Colonic mucosa (tissue), 4 donors: ENCODE results near the gene CACNG5. TPM values are rescaled to one million over a fixed set of nuclear protein-coding genes. Genes with fewer than 3 reads are reported as not detected.
A peak's percentile ranks its signal among the peaks of the same experiment; 100 is the strongest.

Source experiments
- DNase-seq: peaks from one replicate; pipeline ENCODE4 v3.0.0-alpha.2; 2020
- H3K27ac ChIP-seq: fragments of 200-600 bp; one replicate; pipeline ENCODE4 v1.8.0; 2021
- H3K27me3 ChIP-seq: fragments of 200-600 bp; one replicate; pipeline ENCODE4 v1.8.0; 2021
- H3K36me3 ChIP-seq: fragments of 200-600 bp; one replicate; pipeline ENCODE4 v1.8.0; 2021
- H3K4me1 ChIP-seq: fragments of 200-600 bp; one replicate; pipeline ENCODE4 v1.8.0; 2021; ENCODE audit warnings: mild to moderate bottlenecking
- H3K4me3 ChIP-seq: fragments of 200-600 bp; one replicate; pipeline ENCODE4 v1.8.0; 2021
- H3K9ac ChIP-seq, 2 donors: one replicate each; pipeline ENCODE4 v1.7.0; 2013; ENCODE audit warnings: control low read depth in 2 of 2, low read depth in 2 of 2, low read length in 2 of 2
- H3K9me3 ChIP-seq: fragments of 200-600 bp; one replicate; pipeline ENCODE4 v1.8.0; 2021
- intact Hi-C: fragments of 100-400 bp; cut with DNase I; formaldehyde crosslinking; loops from one replicate; pipeline ENCODE4 v1.14.1; 2022
- total RNA-seq, 2 donors: library from RNA; stranded (reverse); fragmentation: NEBNext Ultra II Directional in 1 of 2; extraction: Animal tissue kit (Norgen Biotek cat#: 25700) in 1 of 2; gene quantifications; one replicate each; pipeline ENCODE4 v1.2.1, GENCODE V29; 2021
- TF ChIP-seq, protein P1 (sequence below): fragments of 200-600 bp; IDR thresholded peaks from one replicate; pipeline ENCODE4 v1.8.0; 2022; ENCODE audit warnings: antibody characterized with exemption, mild to moderate bottlenecking
- donor health status: healthy.
- donor health status: DM: no; HTN: no; CAD: no.
- donor health status: DM: no; HTN: no; CAD: no.

The CACNG5 gene
- total RNA-seq, 2 donors from 2014 or later = 0.19 TPM; not detected in 1

- Histone ChIP-seq H3K4me3 (no peak overlapping the region), H3K4me1 (no peaks in the 10 kb centered on the region), H3K36me3 (no peaks in the 10 kb centered on the region), H3K9me3 (no peaks in the 10 kb centered on the region), H3K9ac (no peak overlapping the region), H3K27me3 (no peaks in the 10 kb centered on the region), H3K27ac (no peak overlapping the region)
- intact Hi-C loops = no loop called here
- DNase-seq = no peak
- TF ChIP-seq, protein P1, sequence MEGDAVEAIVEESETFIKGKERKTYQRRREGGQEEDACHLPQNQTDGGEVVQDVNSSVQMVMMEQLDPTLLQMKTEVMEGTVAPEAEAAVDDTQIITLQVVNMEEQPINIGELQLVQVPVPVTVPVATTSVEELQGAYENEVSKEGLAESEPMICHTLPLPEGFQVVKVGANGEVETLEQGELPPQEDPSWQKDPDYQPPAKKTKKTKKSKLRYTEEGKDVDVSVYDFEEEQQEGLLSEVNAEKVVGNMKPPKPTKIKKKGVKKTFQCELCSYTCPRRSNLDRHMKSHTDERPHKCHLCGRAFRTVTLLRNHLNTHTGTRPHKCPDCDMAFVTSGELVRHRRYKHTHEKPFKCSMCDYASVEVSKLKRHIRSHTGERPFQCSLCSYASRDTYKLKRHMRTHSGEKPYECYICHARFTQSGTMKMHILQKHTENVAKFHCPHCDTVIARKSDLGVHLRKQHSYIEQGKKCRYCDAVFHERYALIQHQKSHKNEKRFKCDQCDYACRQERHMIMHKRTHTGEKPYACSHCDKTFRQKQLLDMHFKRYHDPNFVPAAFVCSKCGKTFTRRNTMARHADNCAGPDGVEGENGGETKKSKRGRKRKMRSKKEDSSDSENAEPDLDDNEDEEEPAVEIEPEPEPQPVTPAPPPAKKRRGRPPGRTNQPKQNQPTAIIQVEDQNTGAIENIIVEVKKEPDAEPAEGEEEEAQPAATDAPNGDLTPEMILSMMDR = no peak
These were observed 13.6 kb downstream of the CACNG5 start for GRCh38 chr17:66848496-66848895.

GRCh38 chr17:66849032-66849655 is 14.2 kb downstream of the CACNG5 start:
- TF ChIP-seq, protein P1 = no peak
- DNase-seq = no peak
- H3K4me1 ChIP-seq = no peaks in the 10 kb centered on the region
- intact Hi-C loops = no loop called here
- H3K27ac ChIP-seq = no peak overlapping the region
- H3K9me3 ChIP-seq = no peaks in the 10 kb centered on the region
- H3K4me3 ChIP-seq = no peak overlapping the region
- H3K9ac ChIP-seq = no peak overlapping the region
- H3K27me3 ChIP-seq = no peaks in the 10 kb centered on the region
- H3K36me3 ChIP-seq = no peaks in the 10 kb centered on the region

GRCh38 chr17:66849851-66850580 is 15.1 kb downstream of the CACNG5 start:
- DNase-seq = no peak
- no peaks in the 10 kb centered on the region for H3K27me3 ChIP-seq
- H3K36me3 ChIP-seq = no peaks in the 10 kb centered on the region
- no peak overlapping the region for H3K9ac ChIP-seq
- H3K9me3 ChIP-seq = no peaks in the 10 kb centered on the region
- no peak overlapping the region for H3K27ac ChIP-seq
- no peak overlapping the region for H3K4me3 ChIP-seq
- TF ChIP-seq, protein P1 = no peak
- no peaks in the 10 kb centered on the region for H3K4me1 ChIP-seq
- intact Hi-C loops = no loop called here

- H3K4me1 ChIP-seq = no peaks in the 10 kb centered on the region
- H3K27me3 ChIP-seq = no peaks in the 10 kb centered on the region
- H3K36me3 ChIP-seq = no peaks in the 10 kb centered on the region
- DNase-seq = no peak
- TF ChIP-seq, protein P1 = no peak
- H3K9me3 ChIP-seq = no peaks in the 10 kb centered on the region
- no peak overlapping the region for H3K9ac ChIP-seq
- no peak overlapping the region for H3K4me3 ChIP-seq
- intact Hi-C loops = no loop called here
- no peak overlapping the region for H3K27ac ChIP-seq
These were observed 15.8 kb downstream of the CACNG5 start for GRCh38 chr17:66850692-66851091.

GRCh38 chr17:66855204-66855603 is 20.3 kb downstream of the CACNG5 start:
- no peaks in the 10 kb centered on the region for H3K36me3 ChIP-seq
- peak; percentile 39 for DNase-seq
- no peak overlapping the region for H3K4me3 ChIP-seq
- H3K9ac ChIP-seq = no peak overlapping the region
- no peaks in the 10 kb centered on the region for H3K4me1 ChIP-seq
- TF ChIP-seq, protein P1 = no peak
- no peaks in the 10 kb centered on the region for H3K27me3 ChIP-seq
- H3K9me3 ChIP-seq = no peaks in the 10 kb centered on the region
- no peak overlapping the region for H3K27ac ChIP-seq
- intact Hi-C loops = no loop called here
